AG04450 (cell line): ENCODE measurements around the gene OSBPL5. TPM values are rescaled to one million over a fixed set of nuclear protein-coding genes. Genes with fewer than 3 reads are reported as not detected.
A peak's percentile ranks its signal among the peaks of the same experiment; 100 is the strongest.

Source experiments
- CTCF ChIA-PET: fragments of 300-600, 350-600 bp; formaldehyde crosslinking; extraction: SDS; loops from one replicate; lab custom pipeline; 2022; ENCODE audit warnings: antibody characterized with exemption, inconsistent platforms; lab: Charles Lee
- POLR2A ChIA-PET: fragments of 350-600 bp; formaldehyde crosslinking; extraction: SDS; loops from one replicate; lab custom pipeline; 2021; ENCODE audit warnings: antibody characterized with exemption, inconsistent platforms; lab: Yijun Ruan, JAX
- DNase-seq: peaks from one replicate; pipeline ENCODE4 v3.0.0-alpha.2; 2011; ENCODE audit warnings: low read depth, low spot score
- H3K27ac ChIP-seq: one replicate; pipeline ENCODE4 v1.5.1; 2012; ENCODE audit warnings: low read depth, low read length, control low read depth
- H3K27me3 ChIP-seq: one replicate; pipeline ENCODE4 v1.6.0; 2012; ENCODE audit warnings: low read length; ENCODE audit not compliant: control insufficient read depth, insufficient read depth
- H3K4me3 ChIP-seq: 2 replicates; pipeline ENCODE4 v1.5.1; 2011; ENCODE audit warnings: mild to moderate bottlenecking, low read depth, low read length, control low read depth
- H3K9me3 ChIP-seq: 2 replicates; pipeline ENCODE4 v1.5.1; 2012; ENCODE audit warnings: low read length; ENCODE audit not compliant: control insufficient read depth, insufficient read depth
- polyA plus RNA-seq: library from polyadenylated mRNA; depleted of rRNA; stranded (reverse); fragments of >200 nt; gene quantifications from 2 replicates; pipeline ENCODE4 v1.2.3, GENCODE V29; 2011
- TF ChIP-seq, protein P1 (sequence below): IDR thresholded peaks from 2 replicates; pipeline ENCODE4 v1.5.1; 2011; ENCODE audit warnings: low read depth, low read length, control low read depth, inconsistent platforms

The OSBPL5 gene
- polyA plus RNA-seq, 1 experiment, result 7.4 TPM

- DNase-seq, result no peak
- H3K27ac ChIP-seq, result no peak overlapping the region
- ChIA-PET POLR2A (interaction anchor here (0.6 to 1.0 kb wide), 3 partner anchors 12 to 90 kb away, joined by 3 to 7 read pairs (median 3); no protein-coding TSS in a partner anchor), CTCF (interaction anchor here (1.1 to 2.3 kb wide), 2 partner anchors 21 to 75 kb away, joined by 4 to 8 read pairs; no protein-coding TSS in a partner anchor)
- TF ChIP-seq, protein P1, sequence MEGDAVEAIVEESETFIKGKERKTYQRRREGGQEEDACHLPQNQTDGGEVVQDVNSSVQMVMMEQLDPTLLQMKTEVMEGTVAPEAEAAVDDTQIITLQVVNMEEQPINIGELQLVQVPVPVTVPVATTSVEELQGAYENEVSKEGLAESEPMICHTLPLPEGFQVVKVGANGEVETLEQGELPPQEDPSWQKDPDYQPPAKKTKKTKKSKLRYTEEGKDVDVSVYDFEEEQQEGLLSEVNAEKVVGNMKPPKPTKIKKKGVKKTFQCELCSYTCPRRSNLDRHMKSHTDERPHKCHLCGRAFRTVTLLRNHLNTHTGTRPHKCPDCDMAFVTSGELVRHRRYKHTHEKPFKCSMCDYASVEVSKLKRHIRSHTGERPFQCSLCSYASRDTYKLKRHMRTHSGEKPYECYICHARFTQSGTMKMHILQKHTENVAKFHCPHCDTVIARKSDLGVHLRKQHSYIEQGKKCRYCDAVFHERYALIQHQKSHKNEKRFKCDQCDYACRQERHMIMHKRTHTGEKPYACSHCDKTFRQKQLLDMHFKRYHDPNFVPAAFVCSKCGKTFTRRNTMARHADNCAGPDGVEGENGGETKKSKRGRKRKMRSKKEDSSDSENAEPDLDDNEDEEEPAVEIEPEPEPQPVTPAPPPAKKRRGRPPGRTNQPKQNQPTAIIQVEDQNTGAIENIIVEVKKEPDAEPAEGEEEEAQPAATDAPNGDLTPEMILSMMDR, result 0 out of 2 replicates have a peak, but pooled peaks have one; percentile 5
- peaks cover 7% of the 10 kb centered on the region for H3K9me3 ChIP-seq
- H3K4me3 ChIP-seq, result no peak overlapping the region
- H3K27me3 ChIP-seq, result no peaks in the 10 kb centered on the region
Measured at GRCh38 chr11:3111919-3112690, 53.0 kb downstream of the OSBPL5 start.

DNA sequence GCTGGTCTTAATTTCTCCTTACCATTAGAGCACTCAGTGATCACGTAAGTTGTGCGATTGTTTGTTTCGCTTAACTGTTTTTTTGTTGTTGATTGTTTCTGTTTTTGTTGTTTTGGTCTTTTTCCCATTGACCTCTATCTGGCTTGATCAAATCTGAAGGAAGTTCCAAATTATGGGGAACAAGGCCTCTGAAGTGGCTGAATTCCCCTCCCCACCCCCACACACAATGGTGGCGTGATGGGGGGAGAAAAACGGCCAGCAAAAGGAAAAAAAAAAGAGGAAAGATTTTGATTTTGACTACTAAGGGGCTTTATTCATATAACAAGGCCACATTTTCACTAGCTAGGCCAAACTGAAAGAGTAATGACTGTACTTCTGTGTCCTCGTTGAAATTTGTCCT, 53.6 kb downstream of the OSBPL5 start:
- TF ChIP-seq, protein P1, result no peak
- no peak for DNase-seq
- peaks cover 7% of the 10 kb centered on the region for H3K9me3 ChIP-seq
- no peaks in the 10 kb centered on the region for H3K27me3 ChIP-seq
- ChIA-PET CTCF (interaction anchor here (1.1 to 2.3 kb wide), 3 partner anchors 20 to 84 kb away, joined by 4 to 8 read pairs (median 4); no protein-coding TSS in a partner anchor), POLR2A (interaction anchor here (0.7 kb wide), 1 partner anchor 35 kb away, joined by 3 read pairs; no protein-coding TSS in a partner anchor)
- no peak overlapping the region for H3K4me3 ChIP-seq
- H3K27ac ChIP-seq, result no peak overlapping the region

DNA sequence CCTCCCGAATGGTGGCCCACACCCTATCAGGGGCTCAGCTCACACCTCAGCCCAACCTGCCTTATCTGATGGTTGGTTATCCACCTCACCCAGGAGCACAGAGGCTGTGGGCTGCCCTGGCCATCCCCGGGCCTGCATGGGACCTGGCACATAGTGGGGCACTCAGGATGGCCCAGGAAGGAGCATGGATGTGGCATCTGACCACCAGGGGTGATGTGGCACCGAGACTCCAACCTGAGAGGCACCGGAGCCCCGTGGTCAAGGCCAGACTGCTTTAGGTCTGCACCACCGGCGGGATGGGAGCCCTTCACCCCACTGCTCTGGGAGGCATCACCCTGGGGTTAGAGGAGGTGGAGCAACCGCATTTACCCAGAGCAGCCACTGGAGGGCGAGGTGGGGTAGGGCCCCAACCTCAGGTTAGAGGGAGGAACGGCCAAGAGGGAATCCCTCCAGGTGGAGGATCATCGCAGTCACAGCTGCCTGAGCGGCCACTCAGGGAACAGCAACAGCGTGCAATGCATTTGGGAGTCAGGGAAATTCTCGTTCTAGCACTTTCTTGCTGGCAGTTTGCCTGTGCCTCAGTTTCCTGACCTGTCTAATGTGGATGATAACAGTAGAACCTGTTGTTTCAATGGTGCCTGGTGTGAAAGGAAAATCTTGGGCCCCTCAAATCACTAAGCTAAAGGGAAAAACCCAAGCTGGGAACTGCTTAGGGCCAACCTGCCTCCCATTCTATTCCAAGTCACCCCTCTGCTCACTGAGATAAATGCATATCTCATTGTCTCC, 55.0 kb downstream of the OSBPL5 start:
- Histone ChIP-seq H3K9me3 (peaks cover 7% of the 10 kb centered on the region), H3K27ac (no peak overlapping the region), H3K4me3 (no peak overlapping the region), H3K27me3 (no peaks in the 10 kb centered on the region)
- DNase-seq, result no peak
- POLR2A ChIA-PET, result no interaction called here
- CTCF ChIA-PET, result interaction anchor here (1.0 to 2.3 kb wide), 5 partner anchors 17 to 107 kb away, joined by 3 to 8 read pairs (median 4); no protein-coding TSS in a partner anchor
- TF ChIP-seq, protein P1, result peak; percentile 61

GRCh38 chr11:3109434-3109833, 55.7 kb downstream of the OSBPL5 start:
- H3K27ac ChIP-seq, result no peak overlapping the region
- CTCF ChIA-PET, result interaction anchor here (0.9 to 1.5 kb wide), 4 partner anchors 15 to 108 kb away, joined by 3 to 4 read pairs (median 4); no protein-coding TSS in a partner anchor
- no peak overlapping the region for H3K4me3 ChIP-seq
- H3K9me3 ChIP-seq, result peaks cover 3% of the 10 kb centered on the region; the same call in 1 of the 2 replicates
- DNase-seq, result no peak
- POLR2A ChIA-PET, result no interaction called here
- TF ChIP-seq, protein P1, result no peak
- no peaks in the 10 kb centered on the region for H3K27me3 ChIP-seq
